GM10266 (cell line): ENCODE measurements around the gene ACO1.
A peak's percentile ranks its signal among the peaks of the same experiment; 100 is the strongest.

ENCODE experiments used
- DNase-seq: peaks from one replicate; pipeline ENCODE4 v3.0.0; 2012; ENCODE audit errors: extremely low spot score
- TF ChIP-seq, protein P1 (sequence below): IDR thresholded peaks from 2 replicates; pipeline ENCODE4 v1.5.1; 2012; ENCODE audit warnings: mild to moderate bottlenecking, low read depth; ENCODE audit not compliant: control insufficient read depth, insufficient read depth; ENCODE audit errors: missing control alignments

ACO1 gene

DNA sequence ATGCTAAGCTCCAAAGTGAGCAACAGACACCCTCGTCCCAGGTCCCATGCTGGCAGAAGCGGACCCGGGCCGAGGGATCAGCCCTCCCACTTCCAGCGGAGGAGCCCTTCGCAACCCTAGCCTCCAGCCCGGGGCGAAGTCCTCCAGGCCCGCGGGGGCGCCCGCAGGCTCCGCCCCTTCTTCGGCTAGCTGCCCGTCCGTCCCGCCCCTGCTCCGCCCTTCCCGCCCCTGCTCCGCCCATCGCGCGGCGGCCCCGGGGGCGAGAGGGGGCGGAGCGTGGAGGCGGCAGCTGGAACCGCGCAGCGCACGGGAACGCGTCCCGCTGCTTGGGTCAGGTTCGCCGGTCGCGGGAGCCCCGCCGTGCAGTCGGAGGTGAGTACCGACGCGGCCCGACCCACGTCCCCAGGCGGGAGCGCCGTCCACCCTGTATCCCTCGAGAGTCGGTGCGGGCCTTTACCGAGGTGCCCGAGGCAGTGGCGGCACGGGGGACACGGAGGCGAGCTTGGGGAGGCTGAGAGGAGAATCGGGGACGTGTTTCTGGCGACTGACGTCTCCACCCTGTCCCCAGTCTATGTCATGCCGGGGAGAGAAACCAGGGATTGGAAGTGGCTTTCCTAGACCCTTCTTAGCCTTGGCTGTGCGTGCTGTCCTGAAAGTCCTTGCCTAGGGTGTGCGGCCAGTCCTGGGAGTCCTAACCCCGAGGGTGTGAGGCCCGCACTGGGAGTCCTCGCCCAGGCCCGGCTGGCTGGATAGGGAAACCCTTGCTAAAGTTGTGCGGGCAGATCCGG is at the start of gene ACO1:
TSS of gene ACO1 (plus strand) at position 280 of the 788 bp plus-strand sequence. CDS start 20,864 bp downstream, outside the sequence.
- TF ChIP-seq, protein P1, sequence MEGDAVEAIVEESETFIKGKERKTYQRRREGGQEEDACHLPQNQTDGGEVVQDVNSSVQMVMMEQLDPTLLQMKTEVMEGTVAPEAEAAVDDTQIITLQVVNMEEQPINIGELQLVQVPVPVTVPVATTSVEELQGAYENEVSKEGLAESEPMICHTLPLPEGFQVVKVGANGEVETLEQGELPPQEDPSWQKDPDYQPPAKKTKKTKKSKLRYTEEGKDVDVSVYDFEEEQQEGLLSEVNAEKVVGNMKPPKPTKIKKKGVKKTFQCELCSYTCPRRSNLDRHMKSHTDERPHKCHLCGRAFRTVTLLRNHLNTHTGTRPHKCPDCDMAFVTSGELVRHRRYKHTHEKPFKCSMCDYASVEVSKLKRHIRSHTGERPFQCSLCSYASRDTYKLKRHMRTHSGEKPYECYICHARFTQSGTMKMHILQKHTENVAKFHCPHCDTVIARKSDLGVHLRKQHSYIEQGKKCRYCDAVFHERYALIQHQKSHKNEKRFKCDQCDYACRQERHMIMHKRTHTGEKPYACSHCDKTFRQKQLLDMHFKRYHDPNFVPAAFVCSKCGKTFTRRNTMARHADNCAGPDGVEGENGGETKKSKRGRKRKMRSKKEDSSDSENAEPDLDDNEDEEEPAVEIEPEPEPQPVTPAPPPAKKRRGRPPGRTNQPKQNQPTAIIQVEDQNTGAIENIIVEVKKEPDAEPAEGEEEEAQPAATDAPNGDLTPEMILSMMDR = peak; percentile 10
- peak; percentile 93 for DNase-seq

- TF ChIP-seq, protein P1 = no peak
- DNase-seq = no peak
Observed at GRCh38 chr9:32334916-32335895, 49.2 kb upstream of the ACO1 start.

DNA sequence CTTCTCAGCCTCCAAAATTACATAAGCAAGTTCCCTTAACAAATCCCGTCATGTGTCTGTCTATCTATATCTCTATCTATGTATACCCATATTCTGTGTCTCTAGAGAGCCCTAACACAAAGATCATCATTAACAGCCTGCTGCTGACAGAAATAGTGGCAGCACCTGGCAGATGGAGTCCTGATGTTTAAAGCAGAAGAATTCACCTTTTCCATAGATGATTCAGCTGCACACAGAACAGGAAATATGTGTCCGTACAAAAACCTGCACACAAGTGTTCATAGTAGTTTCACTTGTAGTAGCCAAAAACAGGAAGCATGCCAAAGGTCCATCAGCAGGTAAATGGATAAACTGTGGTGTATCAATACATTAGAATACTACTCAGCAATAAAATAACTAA is 45.0 kb upstream of the ACO1 start:
- TF ChIP-seq, protein P1 = no peak
- DNase-seq = no peak

DNA sequence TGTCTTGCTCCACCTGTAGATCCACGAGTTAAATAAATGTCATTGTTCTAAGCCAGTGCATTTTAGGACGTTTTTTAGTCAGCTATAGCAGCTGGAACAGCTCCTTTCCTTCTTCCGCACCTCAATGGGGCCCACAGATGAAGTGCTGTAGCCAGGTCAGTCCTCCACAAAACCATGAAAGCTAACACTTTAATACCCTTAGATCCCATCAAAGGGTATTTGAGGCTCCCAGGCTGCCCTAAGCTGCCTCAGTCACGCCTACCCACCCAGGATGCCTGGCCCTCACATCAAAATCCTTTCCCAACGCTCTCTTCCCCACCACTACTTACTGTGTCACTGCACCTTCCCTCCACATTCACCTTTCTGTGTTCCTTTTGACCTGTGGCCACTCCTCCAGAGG is 44.1 kb upstream of the ACO1 start:
- TF ChIP-seq, protein P1 = no peak
- DNase-seq = no peak

GRCh38 chr9:32344551-32345182 is 39.8 kb upstream of the ACO1 start:
- TF ChIP-seq, protein P1 = no peak
- no peak for DNase-seq

DNA sequence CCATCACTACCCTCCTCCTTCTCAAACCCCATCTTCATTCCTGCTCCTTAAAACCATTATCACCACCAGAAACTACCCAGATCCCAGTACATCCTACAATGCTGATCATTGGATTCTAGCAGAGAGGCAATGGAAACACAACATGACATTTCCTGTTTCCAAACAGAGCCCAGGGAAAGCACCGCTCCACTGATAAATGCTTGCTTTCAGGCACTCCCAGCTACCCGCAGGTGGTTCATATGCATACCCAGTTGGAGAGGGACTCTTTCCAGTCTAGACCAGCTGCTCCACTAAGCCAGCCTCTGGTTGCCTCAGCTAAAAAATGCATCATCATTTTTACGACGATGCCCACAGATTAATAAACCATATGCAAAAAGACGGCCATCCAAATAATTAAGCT is 39.2 kb upstream of the ACO1 start:
- TF ChIP-seq, protein P1 = no peak
- DNase-seq = no peak
